Neural cell (in vitro differentiated cells): ENCODE measurements around the gene ELOA2. TPM values are rescaled to one million over a fixed set of nuclear protein-coding genes. Genes with fewer than 3 reads are reported as not detected.

Experiments
- H2AFZ ChIP-seq: fragments of 200-600, 300-800 bp; sonication (generic), shearing (Covaris generic); 2 replicates; pipeline ENCODE4 v1.6.0; 2014; ENCODE audit warnings: low read depth, mild to moderate bottlenecking, antibody characterized with exemption, low read length, moderate library complexity
- H3F3A ChIP-seq: fragments of 200-600 bp; shearing (Covaris generic); 2 replicates; pipeline ENCODE4 v1.6.1; 2016; ENCODE audit warnings: mild to moderate bottlenecking, moderate library complexity, mixed read lengths, antibody characterized with exemption, low read length; ENCODE audit not compliant: insufficient read depth, poor library complexity, severe bottlenecking
- H3K27ac ChIP-seq: fragments of 200-600, 300-800 bp; sonication (generic), shearing (Covaris generic); 2 replicates; pipeline ENCODE4 v1.5.1; 2014; ENCODE audit warnings: mild to moderate bottlenecking, low read length, moderate library complexity
- H3K27me3 ChIP-seq: fragments of 300-800, 200-600 bp; sonication (generic), shearing (Covaris generic); 2 replicates; pipeline ENCODE4 v1.6.0; 2014; ENCODE audit warnings: mild to moderate bottlenecking, low read depth, low read length, moderate library complexity; ENCODE audit not compliant: insufficient read depth
- H3K36me3 ChIP-seq: fragments of 300-800, 200-600 bp; sonication (generic), shearing (Covaris generic); 2 replicates; pipeline ENCODE4 v1.5.1; 2014; ENCODE audit warnings: mild to moderate bottlenecking, antibody characterized with exemption, low read length, moderate library complexity; ENCODE audit not compliant: insufficient read depth
- H3K4me2 ChIP-seq: fragments of 300-800, 200-600 bp; sonication (generic), shearing (Covaris generic); 2 replicates; pipeline ENCODE4 v1.6.0; 2014; ENCODE audit warnings: mild to moderate bottlenecking, low read length
- H3K4me3 ChIP-seq: fragments of 300-800, 200-600 bp; sonication (generic), shearing (Covaris generic); 2 replicates; pipeline ENCODE4 v1.5.1; 2014; ENCODE audit warnings: mild to moderate bottlenecking, low read length, moderate library complexity
- H3K79me2 ChIP-seq: fragments of 200-600 bp; shearing (Covaris generic); replicated peaks from 2 replicates; pipeline ENCODE4 v1.6.0; 2014; ENCODE audit warnings: mild to moderate bottlenecking, low read length, moderate library complexity; ENCODE audit not compliant: insufficient read depth
- H3K9ac ChIP-seq: fragments of 300-800, 200-600 bp; sonication (generic), shearing (Covaris generic); 2 replicates; pipeline ENCODE4 v1.6.1; 2016; ENCODE audit warnings: mild to moderate bottlenecking, low read length, mixed read lengths
- H3K9me2 ChIP-seq: fragments of 200-600 bp; shearing (Covaris generic); 2 replicates; pipeline ENCODE4 v1.6.1; 2016; ENCODE audit warnings: mild to moderate bottlenecking, low read length, mixed read lengths; ENCODE audit not compliant: insufficient read depth
- H3K9me3 ChIP-seq: fragments of 200-600, 300-800 bp; sonication (generic), shearing (Covaris generic); 2 replicates; pipeline ENCODE4 v1.6.1; 2016; ENCODE audit warnings: mild to moderate bottlenecking, mixed run types, low read length, moderate library complexity, mixed read lengths
- H4K20me1 ChIP-seq: fragments of 200-600 bp; shearing (Covaris generic); 2 replicates; pipeline ENCODE4 v1.6.1; 2016; ENCODE audit warnings: mild to moderate bottlenecking, mixed run types; ENCODE audit not compliant: insufficient read depth
- EP300 ChIP-seq: fragments of 450-650 bp; conservative IDR thresholded peaks from 2 replicates; pipeline ENCODE4 v1.6.1; 2014; ENCODE audit warnings: antibody characterized with exemption, mild to moderate bottlenecking, moderate library complexity; ENCODE audit not compliant: poor library complexity, severe bottlenecking
- EZH2 ChIP-seq: fragments of 200-600, 300-800 bp; shearing (Covaris generic), sonication (generic); IDR thresholded peaks from 2 replicates; pipeline ENCODE4 v1.6.1; 2014; ENCODE audit warnings: antibody characterized with exemption, low read length, borderline replicate concordance, mild to moderate bottlenecking; ENCODE audit not compliant: insufficient read depth, poor library complexity, severe bottlenecking
- MXI1 ChIP-seq: fragments of 450-650 bp; conservative IDR thresholded peaks from 2 replicates; pipeline ENCODE4 v1.6.1; 2014; ENCODE audit warnings: antibody characterized with exemption, mild to moderate bottlenecking; ENCODE audit not compliant: poor library complexity, severe bottlenecking
- POLR2AphosphoS5 ChIP-seq: IDR thresholded peaks from 2 replicates; pipeline ENCODE4 v1.6.1; 2012
- RAD21 ChIP-seq: fragments of 450-650 bp; conservative IDR thresholded peaks from 2 replicates; pipeline ENCODE4 v1.6.1; 2014; ENCODE audit warnings: antibody characterized with exemption, mild to moderate bottlenecking, moderate library complexity
- SMC3 ChIP-seq: fragments of 450-650 bp; conservative IDR thresholded peaks from 2 replicates; pipeline ENCODE4 v1.6.1; 2014; ENCODE audit warnings: antibody characterized with exemption, mild to moderate bottlenecking, moderate library complexity; ENCODE audit not compliant: poor library complexity
- TAF1 ChIP-seq: IDR thresholded peaks from 2 replicates; pipeline ENCODE4 v1.6.1; 2012; ENCODE audit warnings: low read depth
- polyA plus RNA-seq: library from polyadenylated mRNA; depleted of rRNA; stranded (reverse); fragments of >200 nt; gene quantifications from 2 replicates; pipeline ENCODE4 v1.2.3, GENCODE V29; 2014
- TF ChIP-seq, protein P1 (sequence below): fragments of 450-650 bp; IDR thresholded peaks from 2 replicates; pipeline ENCODE4 v1.5.1; 2014; ENCODE audit warnings: antibody characterized with exemption, mild to moderate bottlenecking, moderate library complexity; ENCODE audit not compliant: poor library complexity, severe bottlenecking
- TF ChIP-seq, protein P2 (sequence below): IDR thresholded peaks from 2 replicates; pipeline ENCODE4 v1.6.1; 2012; ENCODE audit warnings: borderline replicate concordance

Gene ELOA2
- polyA plus RNA-seq, 1 donor from 2014 or later, result not detected

DNA sequence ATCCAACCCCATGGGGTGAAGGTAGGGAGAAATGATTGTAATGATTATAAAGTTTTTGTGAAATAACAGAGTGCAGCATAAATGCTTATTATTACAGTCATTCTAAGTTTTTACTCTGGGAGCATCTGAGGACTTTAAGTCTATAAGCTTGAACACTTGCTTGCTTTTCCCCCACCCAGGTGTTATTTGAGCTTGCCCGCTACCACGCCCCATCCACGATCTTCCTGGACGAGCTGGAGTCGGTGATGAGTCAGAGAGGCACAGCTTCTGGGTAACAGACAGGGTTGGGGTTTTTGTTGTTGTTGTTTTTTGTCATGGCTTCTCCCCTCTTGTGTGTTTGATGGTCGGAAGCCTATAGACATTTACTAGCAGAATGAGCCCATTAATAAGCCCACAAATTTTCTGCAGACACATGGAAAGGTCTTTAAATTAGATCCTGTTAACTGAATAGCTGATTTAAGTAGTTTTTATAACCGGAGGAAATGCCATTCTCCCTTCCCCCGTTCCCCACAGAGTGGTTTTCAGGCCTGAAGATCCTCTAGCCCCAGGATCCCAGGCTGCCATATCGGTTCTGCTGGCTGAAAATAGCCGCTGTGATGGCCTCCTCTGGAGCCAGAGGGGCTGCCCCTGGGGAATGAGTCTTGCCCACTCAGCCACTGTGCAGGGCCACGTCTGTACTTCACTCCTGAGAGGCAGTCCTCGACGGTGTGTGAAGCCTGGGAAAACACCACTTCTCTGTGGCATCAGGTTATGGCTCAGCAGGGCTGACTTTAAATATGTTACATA lies 39.9 kb upstream of the ELOA2 start:
- Histone ChIP-seq H2AFZ (no peak overlapping the region), H3K79me2 (no peaks in the 10 kb centered on the region), H3K27me3 (no peaks in the 10 kb centered on the region), H3K27ac (no peak overlapping the region), H3K9ac (no peak overlapping the region), H3K9me3 (no peaks in the 10 kb centered on the region), H4K20me1 (no peaks in the 10 kb centered on the region), H3K36me3 (no peaks in the 10 kb centered on the region), H3K4me2 (no peak overlapping the region), H3K9me2 (no peaks in the 10 kb centered on the region), H3K4me3 (no peak overlapping the region), H3F3A (no peaks in the 10 kb centered on the region)
- TF ChIP-seq SMC3 (no peak), RAD21 (no peak), EP300 (no peak), POLR2AphosphoS5 (no peak), EZH2 (no peak), MXI1 (no peak), TAF1 (no peak)
- TF ChIP-seq, protein P1, sequence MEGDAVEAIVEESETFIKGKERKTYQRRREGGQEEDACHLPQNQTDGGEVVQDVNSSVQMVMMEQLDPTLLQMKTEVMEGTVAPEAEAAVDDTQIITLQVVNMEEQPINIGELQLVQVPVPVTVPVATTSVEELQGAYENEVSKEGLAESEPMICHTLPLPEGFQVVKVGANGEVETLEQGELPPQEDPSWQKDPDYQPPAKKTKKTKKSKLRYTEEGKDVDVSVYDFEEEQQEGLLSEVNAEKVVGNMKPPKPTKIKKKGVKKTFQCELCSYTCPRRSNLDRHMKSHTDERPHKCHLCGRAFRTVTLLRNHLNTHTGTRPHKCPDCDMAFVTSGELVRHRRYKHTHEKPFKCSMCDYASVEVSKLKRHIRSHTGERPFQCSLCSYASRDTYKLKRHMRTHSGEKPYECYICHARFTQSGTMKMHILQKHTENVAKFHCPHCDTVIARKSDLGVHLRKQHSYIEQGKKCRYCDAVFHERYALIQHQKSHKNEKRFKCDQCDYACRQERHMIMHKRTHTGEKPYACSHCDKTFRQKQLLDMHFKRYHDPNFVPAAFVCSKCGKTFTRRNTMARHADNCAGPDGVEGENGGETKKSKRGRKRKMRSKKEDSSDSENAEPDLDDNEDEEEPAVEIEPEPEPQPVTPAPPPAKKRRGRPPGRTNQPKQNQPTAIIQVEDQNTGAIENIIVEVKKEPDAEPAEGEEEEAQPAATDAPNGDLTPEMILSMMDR, result no peak
- TF ChIP-seq, protein P2, sequence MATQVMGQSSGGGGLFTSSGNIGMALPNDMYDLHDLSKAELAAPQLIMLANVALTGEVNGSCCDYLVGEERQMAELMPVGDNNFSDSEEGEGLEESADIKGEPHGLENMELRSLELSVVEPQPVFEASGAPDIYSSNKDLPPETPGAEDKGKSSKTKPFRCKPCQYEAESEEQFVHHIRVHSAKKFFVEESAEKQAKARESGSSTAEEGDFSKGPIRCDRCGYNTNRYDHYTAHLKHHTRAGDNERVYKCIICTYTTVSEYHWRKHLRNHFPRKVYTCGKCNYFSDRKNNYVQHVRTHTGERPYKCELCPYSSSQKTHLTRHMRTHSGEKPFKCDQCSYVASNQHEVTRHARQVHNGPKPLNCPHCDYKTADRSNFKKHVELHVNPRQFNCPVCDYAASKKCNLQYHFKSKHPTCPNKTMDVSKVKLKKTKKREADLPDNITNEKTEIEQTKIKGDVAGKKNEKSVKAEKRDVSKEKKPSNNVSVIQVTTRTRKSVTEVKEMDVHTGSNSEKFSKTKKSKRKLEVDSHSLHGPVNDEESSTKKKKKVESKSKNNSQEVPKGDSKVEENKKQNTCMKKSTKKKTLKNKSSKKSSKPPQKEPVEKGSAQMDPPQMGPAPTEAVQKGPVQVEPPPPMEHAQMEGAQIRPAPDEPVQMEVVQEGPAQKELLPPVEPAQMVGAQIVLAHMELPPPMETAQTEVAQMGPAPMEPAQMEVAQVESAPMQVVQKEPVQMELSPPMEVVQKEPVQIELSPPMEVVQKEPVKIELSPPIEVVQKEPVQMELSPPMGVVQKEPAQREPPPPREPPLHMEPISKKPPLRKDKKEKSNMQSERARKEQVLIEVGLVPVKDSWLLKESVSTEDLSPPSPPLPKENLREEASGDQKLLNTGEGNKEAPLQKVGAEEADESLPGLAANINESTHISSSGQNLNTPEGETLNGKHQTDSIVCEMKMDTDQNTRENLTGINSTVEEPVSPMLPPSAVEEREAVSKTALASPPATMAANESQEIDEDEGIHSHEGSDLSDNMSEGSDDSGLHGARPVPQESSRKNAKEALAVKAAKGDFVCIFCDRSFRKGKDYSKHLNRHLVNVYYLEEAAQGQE, result no peak

DNA sequence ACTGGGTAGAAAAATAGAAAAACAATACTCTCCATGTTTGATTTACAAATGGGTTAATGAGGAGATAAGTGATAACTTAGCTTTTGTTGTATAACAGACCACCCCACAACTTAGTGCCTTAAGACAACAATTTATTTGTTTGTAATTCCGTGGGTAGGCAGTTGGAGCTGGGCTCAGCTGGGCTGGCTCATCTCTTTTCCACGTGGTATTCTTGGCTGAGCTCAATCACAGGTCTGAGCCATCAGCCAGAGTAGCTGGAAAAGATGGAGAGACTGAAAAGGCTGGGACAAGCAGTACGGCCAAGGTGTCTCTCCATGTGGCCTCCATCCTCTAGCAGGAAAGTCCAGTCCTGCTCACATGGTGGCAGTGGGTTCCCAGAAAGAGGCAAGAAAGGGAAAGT lies 32.2 kb upstream of the ELOA2 start:
- no peak overlapping the region for H3K9ac ChIP-seq
- no peaks in the 10 kb centered on the region for H4K20me1 ChIP-seq
- TF ChIP-seq TAF1 (no peak), MXI1 (no peak), EP300 (no peak), SMC3 (no peak), EZH2 (no peak), POLR2AphosphoS5 (no peak), RAD21 (no peak)
- TF ChIP-seq, protein P1, result no peak
- TF ChIP-seq, protein P2, result no peak
- H3K27ac ChIP-seq, result no peak overlapping the region
- H3K9me3 ChIP-seq, result no peaks in the 10 kb centered on the region
- no peaks in the 10 kb centered on the region for H3K79me2 ChIP-seq
- H3K27me3 ChIP-seq, result no peaks in the 10 kb centered on the region
- no peak overlapping the region for H2AFZ ChIP-seq
- H3K4me3 ChIP-seq, result no peak overlapping the region
- H3K36me3 ChIP-seq, result no peaks in the 10 kb centered on the region
- H3K9me2 ChIP-seq, result no peaks in the 10 kb centered on the region
- no peaks in the 10 kb centered on the region for H3F3A ChIP-seq
- H3K4me2 ChIP-seq, result no peak overlapping the region
